Left lung (tissue), 10 donors: ENCODE results near the gene MED10. TPM values are rescaled to one million over a fixed set of nuclear protein-coding genes. Genes with fewer than 3 reads are reported as not detected.

ENCODE experiments used
- ATAC-seq: fragments of 200-7000 bp; cut with Tn5 transposase; one replicate; pipeline ENCODE4 v1.9.1; 2020; ENCODE audit warnings: moderate library complexity
- DNase-seq, 4 donors: peaks; one replicate each; pipeline ENCODE4 v3.0.0-alpha.2; 2013 to 2020
- H3K27ac ChIP-seq, 2 donors: fragments of 200-600 bp; sonication (generic) in 1 of 2; one replicate each; pipeline versions ENCODE4 v1.5.0 to v1.8.0; 2020 to 2021
- H3K27me3 ChIP-seq, 2 donors: fragments of 200-600 bp; sonication (generic) in 1 of 2; one replicate each; pipeline versions ENCODE4 v1.5.0 to v1.8.0; 2020 to 2021
- H3K36me3 ChIP-seq, 2 donors: fragments of 200-600 bp; sonication (generic) in 1 of 2; one replicate each; pipeline versions ENCODE4 v1.5.0 to v1.8.0; 2020 to 2021
- H3K4me1 ChIP-seq, 2 donors: fragments of 200-600 bp; one replicate each; pipeline ENCODE4 v1.8.0; 2021
- H3K4me3 ChIP-seq, 2 donors: fragments of 200-600 bp; sonication (generic) in 1 of 2; one replicate each; pipeline versions ENCODE4 v1.5.0 to v1.8.0; 2020 to 2021; ENCODE audit warnings: mild to moderate bottlenecking in 1 of 2
- H3K9me3 ChIP-seq, 2 donors: fragments of 200-600 bp; sonication (generic) in 1 of 2; one replicate each; pipeline versions ENCODE4 v1.5.0 to v1.8.0; 2020 to 2021
- CTCF ChIP-seq, 2 donors: fragments of 200-600 bp; sonication (generic) in 1 of 2; IDR thresholded peaks; one replicate each; pipeline versions ENCODE4 v1.5.0 to v1.8.0; 2021; ENCODE audit warnings: antibody characterized with exemption in 2 of 2
- intact Hi-C, 2 donors: fragments of 100-400 bp; cut with DNase I; formaldehyde crosslinking; loops; one replicate each; pipeline versions ENCODE4 v1.11.2 to v1.14.2; 2022
- polyA plus RNA-seq, 6 donors: library from polyadenylated mRNA; unstranded; fragments of 120-200 nt; gene quantifications; one replicate each; pipeline ENCODE4 v1.2.1, GENCODE V29; 2013; ENCODE audit not compliant: insufficient read length in 6 of 6
- total RNA-seq, 2 donors: library from RNA; stranded (reverse); fragmentation: NEBNext Ultra II Directional; extraction: Animal tissue kit (Norgen Biotek cat#: 25700); gene quantifications; one replicate each; pipeline ENCODE4 v1.2.1, GENCODE V29; 2021
- donor health status: DM: no; HTN: yes; CAD: no.
- donor health status: DM: no; HTN: no; CAD: no.

The MED10 gene
- total and polyA plus RNA-seq, 8 donors: 21.4 to 50.6 (median 39.0) TPM

DNA sequence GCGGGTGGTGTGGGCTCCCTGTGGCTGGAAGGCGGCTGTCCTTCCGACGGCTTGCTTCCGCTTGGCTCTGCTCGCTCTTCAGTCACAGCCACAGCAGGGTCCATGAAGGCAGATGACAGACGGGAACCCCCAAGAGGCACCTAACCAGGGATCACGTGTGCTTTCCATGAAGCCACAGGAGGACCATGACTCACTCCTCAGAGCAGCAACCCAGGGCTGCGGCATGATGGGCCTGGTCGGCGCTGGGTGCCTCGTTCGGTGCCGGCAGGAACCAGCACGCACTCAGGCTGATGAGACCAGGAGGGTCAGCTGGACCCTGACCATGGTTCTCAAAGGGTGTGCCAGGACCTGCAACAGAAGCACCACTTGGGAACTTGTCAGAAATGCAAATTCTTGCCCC is 32.8 kb upstream of the MED10 start:
- no peak overlapping the region for H3K4me3 ChIP-seq
- no peak for TF ChIP-seq CTCF (IDR thresholded peaks at IDR 0.05)
- intact Hi-C loops: no loop called here
- no peak overlapping the region for H3K27ac ChIP-seq
- DNase-seq: no peak
- no peaks in the 10 kb centered on the region for H3K36me3 ChIP-seq
- H3K9me3 ChIP-seq: peaks cover 0 to 2% of the 10 kb centered on the region in 2 donors
- no peaks in the 10 kb centered on the region for H3K4me1 ChIP-seq
- no peak for ATAC-seq
- H3K27me3 ChIP-seq: peaks cover 0 to 28% of the 10 kb centered on the region in 2 donors

DNA sequence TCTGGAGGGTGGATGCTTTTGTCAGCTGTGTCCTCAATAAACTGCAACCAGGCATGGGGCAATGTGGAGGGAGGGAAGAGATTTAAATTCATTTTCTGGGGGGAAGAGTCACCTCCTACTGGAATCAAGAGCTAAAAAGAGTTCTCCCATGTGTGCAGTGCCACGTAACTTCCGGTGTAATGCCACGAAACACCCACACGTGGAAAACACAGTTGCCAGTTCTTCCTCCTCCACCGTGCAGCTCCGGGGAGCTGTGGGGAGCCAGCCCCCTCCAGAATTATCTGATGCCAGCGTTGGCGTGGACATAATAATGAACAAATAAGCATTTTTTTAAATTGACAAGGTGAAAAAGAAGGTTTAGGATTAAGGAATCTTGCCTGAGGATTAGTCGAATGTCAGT is 32.1 kb upstream of the MED10 start:
- Histone ChIP-seq H3K27ac (no peak overlapping the region), H3K27me3 (peaks cover 0 to 28% of the 10 kb centered on the region in 2 donors), H3K36me3 (no peaks in the 10 kb centered on the region), H3K4me3 (no peak overlapping the region), H3K4me1 (no peaks in the 10 kb centered on the region), H3K9me3 (peaks cover 0 to 2% of the 10 kb centered on the region in 2 donors)
- TF ChIP-seq CTCF (IDR thresholded peaks at IDR 0.05): no peak
- DNase-seq (no peak), ATAC-seq (no peak)
- intact Hi-C loops: no loop called here

- intact Hi-C loops: no loop called here
- TF ChIP-seq CTCF (IDR thresholded peaks at IDR 0.05): no peak
These were observed 30.5 kb upstream of the MED10 start for GRCh38 chr5:6408627-6409446.

GRCh38 chr5:6408260-6408596 is 29.9 kb upstream of the MED10 start:
- ATAC-seq (no peak), DNase-seq (no peak)
- H3K27ac ChIP-seq: no peak overlapping the region
- no peaks in the 10 kb centered on the region for H3K4me1 ChIP-seq
- TF ChIP-seq CTCF (IDR thresholded peaks at IDR 0.05): no peak
- peaks cover 0 to 28% of the 10 kb centered on the region in 2 donors for H3K27me3 ChIP-seq
- H3K4me3 ChIP-seq: no peak overlapping the region
- intact Hi-C loops: no loop called here
- H3K36me3 ChIP-seq: no peaks in the 10 kb centered on the region
- H3K9me3 ChIP-seq: peaks cover 0 to 2% of the 10 kb centered on the region in 2 donors

More at GRCh38 chr5:6408627-6409446, 30.5 kb upstream of the MED10 start:
- no peak for DNase-seq
- Histone ChIP-seq H3K4me1 (no peaks in the 10 kb centered on the region), H3K4me3 (no peak overlapping the region), H3K9me3 (peaks cover 0 to 2% of the 10 kb centered on the region in 2 donors), H3K27me3 (peaks cover 0 to 28% of the 10 kb centered on the region in 2 donors), H3K36me3 (no peaks in the 10 kb centered on the region), H3K27ac (no peak overlapping the region)
- ATAC-seq: no peak

DNA sequence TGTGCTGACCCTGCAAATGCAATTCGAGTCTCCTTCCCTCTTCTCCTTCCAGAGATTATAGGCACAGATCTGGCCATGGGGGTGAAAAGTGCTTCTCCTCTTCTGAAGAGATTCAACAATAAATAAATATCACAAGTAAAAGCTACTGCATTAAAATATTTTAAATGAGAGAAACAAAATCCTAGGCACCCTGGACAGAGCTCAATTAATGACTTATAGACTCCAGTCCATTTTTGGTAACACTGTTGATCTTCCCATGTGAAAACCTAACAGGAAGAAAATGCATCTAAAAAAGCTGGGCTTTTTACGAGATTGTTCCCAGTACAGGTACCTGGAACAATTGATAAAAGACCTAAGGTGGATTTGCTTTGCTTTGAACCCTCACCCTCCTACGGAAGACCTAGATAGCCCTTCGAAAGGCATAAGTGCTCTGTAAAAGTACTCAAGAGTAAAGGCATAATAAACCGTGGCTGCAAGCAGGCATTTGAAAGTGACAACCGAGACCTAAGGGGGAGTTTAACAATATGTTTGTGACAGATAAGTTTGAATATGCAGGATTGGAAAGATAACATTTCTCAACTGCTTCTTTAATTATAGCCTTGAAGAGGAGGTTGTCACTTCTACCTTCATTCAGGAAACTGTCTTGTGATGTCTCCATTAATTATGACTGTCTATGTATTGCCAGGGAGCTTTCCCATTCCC is 29.4 kb upstream of the MED10 start:
- Histone ChIP-seq H3K36me3 (no peaks in the 10 kb centered on the region), H3K9me3 (peaks cover 0 to 2% of the 10 kb centered on the region in 2 donors), H3K4me1 (no peaks in the 10 kb centered on the region), H3K27me3 (peaks cover 0 to 28% of the 10 kb centered on the region in 2 donors), H3K27ac (no peak overlapping the region), H3K4me3 (no peak overlapping the region)
- intact Hi-C loops: no loop called here
- TF ChIP-seq CTCF (IDR thresholded peaks at IDR 0.05): no peak
- DNase-seq: no peak
- ATAC-seq: no peak
